GM12865 (cell line): ENCODE measurements around the gene SECTM1.

ENCODE experiments used
- DNase-seq: peaks from one replicate; pipeline ENCODE4 v3.0.0; 2010; ENCODE audit warnings: low read depth
- H3K4me3 ChIP-seq: 2 replicates; pipeline ENCODE4 v1.5.1; 2011; ENCODE audit warnings: mild to moderate bottlenecking, low read depth, low read length, control low read depth
- CTCF ChIP-seq: IDR thresholded peaks from 2 replicates; pipeline ENCODE4 v1.5.1; 2011; ENCODE audit warnings: low read length, control low read depth, low read depth, inconsistent platforms; ENCODE audit not compliant: insufficient read depth; ENCODE audit errors: missing control alignments

The SECTM1 gene

DNA sequence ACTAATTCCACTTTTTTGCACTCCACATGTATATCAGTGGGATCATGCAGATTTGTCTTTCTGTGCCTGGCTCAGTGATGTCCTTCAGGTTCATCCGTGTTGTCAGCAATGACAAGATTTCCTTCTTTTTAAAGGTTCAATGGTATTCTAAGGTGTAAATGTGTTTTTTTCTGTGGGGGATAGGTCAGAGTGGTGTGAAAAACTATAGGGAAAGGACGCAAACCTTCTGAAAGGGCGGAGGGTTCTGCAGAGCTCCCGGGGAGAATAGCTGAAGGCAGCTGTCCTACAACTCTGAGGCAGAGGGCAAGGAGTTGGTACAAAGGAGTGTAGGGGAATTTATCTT is 38.1 kb downstream of the SECTM1 start:
- DNase-seq: no peak
- TF ChIP-seq CTCF: no peak
- no peak overlapping the region for H3K4me3 ChIP-seq

GRCh38 chr17:82294064-82294773 is 39.3 kb downstream of the SECTM1 start:
- no peak overlapping the region for H3K4me3 ChIP-seq
- no peak for DNase-seq
- no peak for TF ChIP-seq CTCF

DNA sequence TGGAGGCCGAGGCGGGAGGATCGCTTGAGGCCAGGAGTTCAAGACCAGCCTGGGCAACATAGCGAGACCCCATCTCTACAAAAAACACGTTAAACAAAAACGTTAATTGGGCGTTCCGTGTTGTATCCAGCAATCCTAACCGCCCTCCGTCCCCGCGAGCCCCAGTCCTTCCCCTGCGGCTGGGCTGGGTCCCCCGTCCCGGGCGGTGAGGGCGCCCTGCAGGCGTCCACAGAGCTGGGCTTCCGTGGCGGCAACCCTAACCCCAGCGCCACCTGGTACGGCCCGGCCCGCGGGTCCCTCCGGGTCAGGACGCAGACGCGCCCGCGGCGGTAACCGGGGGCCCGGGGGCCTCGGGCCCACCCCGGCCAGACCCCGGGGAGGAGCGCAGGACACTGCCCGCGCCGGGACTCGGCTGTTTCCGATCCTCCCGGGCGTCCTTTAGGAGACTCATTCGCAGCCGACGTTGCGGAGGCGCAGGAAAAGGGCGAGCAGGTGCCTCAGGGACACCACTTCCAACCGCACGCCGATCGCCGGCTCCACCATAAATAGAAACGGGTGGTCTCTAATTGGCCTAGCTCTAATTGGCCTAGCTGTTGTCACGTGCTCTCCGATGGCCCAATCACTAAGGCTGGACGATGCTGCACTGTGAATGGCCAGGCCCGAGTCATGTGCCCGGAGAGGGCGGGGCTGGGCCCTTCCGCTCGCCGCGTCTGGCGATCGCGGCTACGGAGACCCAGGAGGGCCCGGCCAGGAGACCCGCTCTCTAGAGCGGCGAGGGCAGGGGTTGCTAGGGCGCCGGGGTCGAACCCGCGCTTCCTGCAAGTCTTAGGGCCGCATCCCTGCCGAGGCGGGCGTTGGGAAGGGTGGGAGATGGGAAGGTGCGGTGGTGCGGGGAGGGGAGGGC is 41.1 kb downstream of the SECTM1 start:
- H3K4me3 ChIP-seq: peak overlapping the region; percentile 87
- no peak for TF ChIP-seq CTCF
- peak; percentile 98 for DNase-seq

DNA sequence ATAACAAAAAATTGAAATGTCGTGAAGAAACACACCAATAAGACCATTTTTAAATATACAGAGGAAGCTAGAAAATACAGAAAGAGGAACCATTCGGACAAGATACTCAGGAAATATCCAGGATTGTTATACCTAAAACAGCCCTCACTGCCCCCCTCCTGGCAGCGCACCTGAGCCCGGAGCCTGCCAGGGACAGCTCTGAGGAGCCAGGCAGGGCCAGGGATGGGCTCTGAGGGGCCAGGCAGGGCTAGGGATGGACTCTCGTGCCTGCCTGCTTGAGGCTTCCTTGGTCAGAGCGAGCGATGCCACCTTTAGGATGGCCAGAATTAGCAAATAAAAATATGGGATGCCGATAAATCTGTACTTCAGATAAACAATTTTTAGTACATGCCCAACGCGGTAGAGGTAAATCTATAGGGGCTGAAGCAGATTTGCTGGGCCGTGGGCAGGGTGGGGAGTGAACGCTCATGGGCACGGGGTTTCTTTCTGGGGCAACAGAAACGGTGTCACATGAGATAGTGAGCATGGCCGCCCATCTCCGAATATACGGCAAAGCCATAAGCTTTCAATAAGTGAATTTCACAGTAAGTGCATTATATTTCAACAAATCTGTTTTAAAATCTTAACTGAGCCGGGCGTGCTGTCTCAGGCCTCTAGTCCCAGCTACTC is 41.9 kb downstream of the SECTM1 start:
- TF ChIP-seq CTCF: no peak
- peak overlapping the region; percentile 87 for H3K4me3 ChIP-seq
- no peak for DNase-seq

GRCh38 chr17:82287868-82288801 is 45.4 kb downstream of the SECTM1 start:
- no peak for TF ChIP-seq CTCF
- DNase-seq: no peak
- H3K4me3 ChIP-seq: no peak overlapping the region
